Keratinocyte (primary cell): ENCODE measurements around the gene HNRNPL. TPM values are rescaled to one million over a fixed set of nuclear protein-coding genes. Genes with fewer than 3 reads are reported as not detected.
"Not testable (repeated sequence)": the region's sequence is repeated elsewhere in the genome, so short reads cannot be mapped to it uniquely, and the experiment has no call there.

Source experiments
- DNase-seq: peaks from one replicate; pipeline ENCODE4 v3.0.0-alpha.2; 2011; ENCODE audit warnings: low read depth, missing footprints, low spot score
- FAIRE-seq: peaks from 2 replicates; lab custom pipeline; 2011; peaks lifted over from hg19 to GRCh38; lab: Jason Lieb, UNC
- H2AFZ ChIP-seq: 2 replicates; pipeline ENCODE4 v1.6.0; 2012; ENCODE audit warnings: low read length, control low read depth, inconsistent platforms; ENCODE audit not compliant: control insufficient read depth
- H3K27ac ChIP-seq: 2 replicates; pipeline ENCODE4 v1.5.1; 2011; ENCODE audit warnings: low read length; ENCODE audit not compliant: control insufficient read depth, insufficient read depth
- H3K27me3 ChIP-seq: 3 replicates; pipeline ENCODE4 v1.6.0; 2011; ENCODE audit warnings: low read length; ENCODE audit not compliant: control insufficient read depth, insufficient read depth; ENCODE audit errors: extremely low read depth
- H3K36me3 ChIP-seq, 2 experiments: 2 replicates in 1 of 2; 3 replicates in 1 of 2; pipeline ENCODE4 v1.5.1; 2011; ENCODE audit warnings: low read length in 2 of 2, mild to moderate bottlenecking in 1 of 2; ENCODE audit not compliant: control insufficient read depth in 2 of 2, insufficient read depth in 2 of 2; ENCODE audit errors: extremely low read depth in 1 of 2
- H3K4me1 ChIP-seq: 3 replicates; pipeline ENCODE4 v1.5.1; 2011; ENCODE audit warnings: low read length; ENCODE audit not compliant: control insufficient read depth, insufficient read depth; ENCODE audit errors: extremely low read depth
- H3K4me2 ChIP-seq: 3 replicates; pipeline ENCODE4 v1.6.0; 2011; ENCODE audit warnings: low read depth, low read length; ENCODE audit not compliant: control insufficient read depth, insufficient read depth; ENCODE audit errors: extremely low read depth
- H3K4me3 ChIP-seq, 3 experiments: fragments of 200-600 bp in 1 of 3; sonication (generic) in 1 of 3; 2 replicates in 2 of 3; 3 replicates in 1 of 3; pipeline ENCODE4 v1.5.1; 2011 to 2016; ENCODE audit warnings: low read length in 3 of 3, mild to moderate bottlenecking in 3 of 3, control low read depth in 2 of 3, inconsistent platforms in 1 of 3, low read depth in 1 of 3, mixed read lengths in 1 of 3, mixed run types in 1 of 3, moderate library complexity in 1 of 3; ENCODE audit not compliant: control insufficient read depth in 2 of 3, insufficient read depth in 2 of 3; ENCODE audit errors: extremely low read depth in 1 of 3
- H3K79me2 ChIP-seq: 2 replicates; pipeline ENCODE4 v1.6.0; 2012; ENCODE audit warnings: low read length; ENCODE audit not compliant: control insufficient read depth, insufficient read depth
- H3K9ac ChIP-seq: 3 replicates; pipeline ENCODE4 v1.6.0; 2011; ENCODE audit warnings: low read length; ENCODE audit not compliant: control insufficient read depth, insufficient read depth; ENCODE audit errors: extremely low read depth
- H3K9me1 ChIP-seq: 3 replicates; pipeline ENCODE4 v1.6.0; 2011; ENCODE audit warnings: low read length; ENCODE audit not compliant: control insufficient read depth, insufficient read depth; ENCODE audit errors: extremely low read depth
- H3K9me3 ChIP-seq: 2 replicates; pipeline ENCODE4 v1.5.1; 2012; ENCODE audit warnings: low read depth, low read length; ENCODE audit not compliant: control insufficient read depth
- H4K20me1 ChIP-seq: 3 replicates; pipeline ENCODE4 v1.6.0; 2011; ENCODE audit warnings: low read length; ENCODE audit not compliant: control insufficient read depth, insufficient read depth; ENCODE audit errors: extremely low read depth
- EZH2 ChIP-seq: IDR thresholded peaks from one replicate; pipeline ENCODE4 v1.6.1; 2012; ENCODE audit warnings: inconsistent platforms, mild to moderate bottlenecking, low read length, moderate library complexity
- dilution Hi-C: fragments of 300-500 bp; cut with MboI; formaldehyde crosslinking; loops from one replicate; pipeline ENCODE4 v1.7.0; 2020; ENCODE audit warnings: low sequenced_read_pairs; ENCODE audit not compliant: extremely low pct_ligation_motif_present
- polyA plus RNA-seq, 5 experiments: library from polyadenylated mRNA; depleted of rRNA in 3 of 5; stranded (reverse) in 3 of 5; stranded (forward) in 1 of 5; unstranded in 1 of 5; fragments of >200 nt; gene quantifications; 1 replicate in 1 of 5; 2 replicates in 3 of 5; 3 replicates in 1 of 5; pipeline versions ENCODE4 v1.2.1 to v1.2.3, GENCODE V29; 2011 to 2012; ENCODE audit warnings: missing spikeins in 2 of 5, low read depth in 1 of 5, low replicate concordance in 1 of 5
- TF ChIP-seq, protein P1 (sequence below), 3 experiments: IDR thresholded peaks in 1 of 3; conservative IDR thresholded peaks in 1 of 3; optimal IDR thresholded peaks in 1 of 3; 2 replicates in 2 of 3; 3 replicates in 1 of 3; pipeline versions ENCODE3 to v1.5.1; 2011; ENCODE audit warnings: low read length in 3 of 3, mild to moderate bottlenecking in 3 of 3, moderate library complexity in 2 of 3, control low read depth in 1 of 3, inconsistent platforms in 1 of 3; ENCODE audit not compliant: insufficient read depth in 2 of 3; ENCODE audit errors: extremely low read depth in 1 of 3

HNRNPL gene
- polyA plus RNA-seq, 1 donor (not counting 4 experiments of a cell fraction or from before 2014, with no cell fraction given) = 308 TPM

DNA sequence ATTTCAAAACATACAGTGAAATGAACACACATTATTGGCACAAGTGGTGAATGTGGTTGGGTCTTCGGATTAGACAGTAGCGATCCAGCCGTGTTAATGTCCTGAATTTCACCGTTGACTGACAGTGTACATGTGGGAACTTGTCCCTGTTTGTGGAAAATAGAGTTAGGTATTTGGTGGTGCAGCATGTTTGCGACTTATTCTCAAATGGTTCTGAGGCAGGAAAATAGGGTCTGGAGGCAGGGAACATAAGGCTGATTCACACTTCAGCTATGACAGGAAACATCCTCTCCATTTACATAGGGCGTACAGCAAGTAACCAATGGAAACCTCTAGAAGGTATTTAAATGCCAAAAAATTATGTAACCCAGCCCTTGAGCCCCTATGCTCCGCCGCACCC lies 56.6 kb downstream of the HNRNPL start:
- peaks cover 1% of the 10 kb centered on the region for H3K79me2 ChIP-seq
- H3K9me3 ChIP-seq = no peaks in the 10 kb centered on the region
- H3K9ac ChIP-seq = peak overlapping the region; percentile 76
- FAIRE-seq (peak; percentile 97), DNase-seq (peak; percentile 88)
- TF ChIP-seq EZH2 = no peak
- TF ChIP-seq, protein P1, sequence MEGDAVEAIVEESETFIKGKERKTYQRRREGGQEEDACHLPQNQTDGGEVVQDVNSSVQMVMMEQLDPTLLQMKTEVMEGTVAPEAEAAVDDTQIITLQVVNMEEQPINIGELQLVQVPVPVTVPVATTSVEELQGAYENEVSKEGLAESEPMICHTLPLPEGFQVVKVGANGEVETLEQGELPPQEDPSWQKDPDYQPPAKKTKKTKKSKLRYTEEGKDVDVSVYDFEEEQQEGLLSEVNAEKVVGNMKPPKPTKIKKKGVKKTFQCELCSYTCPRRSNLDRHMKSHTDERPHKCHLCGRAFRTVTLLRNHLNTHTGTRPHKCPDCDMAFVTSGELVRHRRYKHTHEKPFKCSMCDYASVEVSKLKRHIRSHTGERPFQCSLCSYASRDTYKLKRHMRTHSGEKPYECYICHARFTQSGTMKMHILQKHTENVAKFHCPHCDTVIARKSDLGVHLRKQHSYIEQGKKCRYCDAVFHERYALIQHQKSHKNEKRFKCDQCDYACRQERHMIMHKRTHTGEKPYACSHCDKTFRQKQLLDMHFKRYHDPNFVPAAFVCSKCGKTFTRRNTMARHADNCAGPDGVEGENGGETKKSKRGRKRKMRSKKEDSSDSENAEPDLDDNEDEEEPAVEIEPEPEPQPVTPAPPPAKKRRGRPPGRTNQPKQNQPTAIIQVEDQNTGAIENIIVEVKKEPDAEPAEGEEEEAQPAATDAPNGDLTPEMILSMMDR (optimal IDR thresholded peaks at IDR 0.05 in 1 of 3, IDR thresholded peaks at IDR 0.05 in 1 of 3, conservative IDR thresholded peaks at IDR 0.05 in 1 of 3; ENCODE audit: extremely low read depth in 1 of 3, insufficient read depth in 2 of 3, low read length in 3 of 3) = no peak
- H2AFZ ChIP-seq = no peak overlapping the region
- H3K4me2 ChIP-seq = peak overlapping the region; percentile 77
- peaks cover 26% of the 10 kb centered on the region for H3K4me1 ChIP-seq
- peak overlapping the region; percentile 92 for H3K27ac ChIP-seq
- H4K20me1 ChIP-seq = no peaks in the 10 kb centered on the region
- H3K36me3 ChIP-seq = no peaks in the 10 kb centered on the region
- dilution Hi-C loops = no loop called here
- no peaks in the 10 kb centered on the region for H3K27me3 ChIP-seq
- no peaks in the 10 kb centered on the region for H3K9me1 ChIP-seq
- peak overlapping the region in 1 of 3 experiments; percentile 21 for H3K4me3 ChIP-seq

DNA sequence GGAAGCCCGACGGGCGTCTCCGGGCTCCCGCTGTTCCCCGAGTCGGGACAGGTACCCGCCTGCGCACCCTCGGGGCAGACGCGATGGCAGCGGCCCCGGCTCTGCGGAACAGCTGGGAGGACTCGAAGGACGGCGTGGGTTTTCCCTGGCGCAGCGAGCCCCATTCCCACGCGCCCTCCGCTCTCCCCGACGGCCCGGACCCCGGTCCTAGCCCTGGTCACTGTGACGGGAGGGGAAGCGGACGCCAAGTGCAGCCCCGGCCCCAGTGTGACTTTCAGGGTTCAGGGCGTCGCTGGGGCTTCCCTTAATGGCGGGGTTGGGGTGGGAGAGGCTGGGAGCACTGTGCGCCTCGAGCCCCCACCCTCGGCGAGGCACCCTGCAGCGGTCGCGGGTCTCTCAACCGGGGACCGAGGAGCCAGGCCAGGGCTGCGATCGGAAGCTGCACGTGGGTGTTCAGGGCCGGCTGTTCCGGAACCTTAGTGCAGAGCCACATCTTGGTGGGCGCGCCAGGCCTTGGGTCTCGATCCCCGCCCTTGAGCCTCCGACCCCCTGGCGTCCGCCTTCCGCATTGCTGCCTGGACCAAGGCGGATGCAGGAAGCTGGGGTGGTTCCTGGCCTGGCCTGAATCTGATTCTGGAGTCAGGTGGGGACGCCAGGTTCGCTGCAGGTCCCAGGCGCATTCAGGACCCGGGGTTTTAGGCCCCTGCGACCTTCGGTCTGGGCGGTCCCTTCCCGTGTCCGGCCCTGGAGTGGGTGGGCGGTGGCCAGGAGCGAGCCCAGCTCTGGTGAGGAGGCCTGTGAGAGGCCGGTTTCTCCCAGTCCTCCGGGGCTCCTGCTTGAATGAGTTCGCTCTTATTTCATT lies 57.3 kb downstream of the HNRNPL start:
- Histone ChIP-seq H3K27ac (peak overlapping the region; percentile 92), H3K79me2 (peaks cover 1% of the 10 kb centered on the region), H3K36me3 (no peaks in the 10 kb centered on the region), H3K9me1 (no peaks in the 10 kb centered on the region), H3K27me3 (no peaks in the 10 kb centered on the region), H3K4me3 (peak overlapping the region in 2 of 3 experiments; percentile 6 to 21), H3K9ac (peak overlapping the region; percentile 76), H2AFZ (peak overlapping the region; percentile 41), H4K20me1 (no peaks in the 10 kb centered on the region), H3K4me1 (peaks cover 28% of the 10 kb centered on the region), H3K4me2 (peak overlapping the region; percentile 77), H3K9me3 (no peaks in the 10 kb centered on the region)
- no peak for DNase-seq
- no peak for TF ChIP-seq EZH2
- TF ChIP-seq, protein P1 (optimal IDR thresholded peaks at IDR 0.05 in 1 of 3, IDR thresholded peaks at IDR 0.05 in 1 of 3, conservative IDR thresholded peaks at IDR 0.05 in 1 of 3; ENCODE audit: extremely low read depth in 1 of 3, insufficient read depth in 2 of 3, low read length in 3 of 3) = peak in 2 of 3 experiments; percentile 40 to 50
- dilution Hi-C loops = no loop called here
- peak; percentile 73 for FAIRE-seq

DNA sequence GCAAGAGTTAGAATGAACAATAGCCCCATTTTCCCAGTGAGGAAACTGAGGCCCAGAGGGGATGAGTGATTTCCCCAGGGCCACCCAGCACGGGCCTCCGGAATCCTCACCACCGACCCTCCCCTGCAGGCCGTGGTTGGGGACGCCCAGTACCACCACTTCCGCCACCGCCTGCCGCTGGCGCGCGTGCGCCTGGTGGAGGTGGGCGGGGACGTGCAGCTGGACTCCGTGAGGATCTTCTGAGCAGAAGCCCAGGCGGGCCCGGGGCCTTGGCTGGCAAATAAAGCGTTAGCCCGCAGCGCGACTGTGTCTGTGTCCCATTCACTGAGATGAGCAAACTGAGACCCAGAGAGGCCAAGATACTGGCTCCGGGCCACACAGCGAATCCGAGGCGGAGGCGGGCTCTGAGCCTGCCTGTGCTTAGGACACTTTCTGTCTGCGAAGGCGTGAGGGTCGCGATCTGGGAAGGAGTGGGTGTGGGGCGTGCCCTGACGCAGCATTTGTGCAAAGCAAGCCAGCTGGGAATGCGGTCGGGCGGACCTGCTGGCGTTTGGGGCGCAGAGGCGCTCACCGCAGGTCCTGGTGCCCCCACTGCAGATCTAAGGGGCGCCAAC lies 58.2 kb downstream of the HNRNPL start:
- H4K20me1 ChIP-seq, H3K27ac ChIP-seq, H3K36me3 ChIP-seq, H3K4me3 ChIP-seq, H3K9me1 ChIP-seq, H3K27me3 ChIP-seq, DNase-seq, H3K79me2 ChIP-seq, H3K9ac ChIP-seq, H3K9me3 ChIP-seq, H2AFZ ChIP-seq, dilution Hi-C loops: not testable (repeated sequence)
- peaks cover 35% of the 10 kb centered on the region for H3K4me1 ChIP-seq
- FAIRE-seq = peak; percentile 99
- H3K4me2 ChIP-seq = peak overlapping the region; percentile 52
